Smooth muscle cell (in vitro differentiated cells): Measurements from ENCODE around the gene CCDC15. TPM values are rescaled to one million over a fixed set of nuclear protein-coding genes. Genes with fewer than 3 reads are reported as not detected.

Experiments
- DNase-seq: peaks from one replicate; lab custom pipeline; 2025; ENCODE audit not compliant: unreplicated experiment; lab: John Stamatoyannopoulos, UW
- H2AFZ ChIP-seq: fragments of 200-600 bp; sonication (generic); 2 replicates; pipeline ENCODE4 v1.6.0; 2016; ENCODE audit warnings: antibody characterized with exemption, low read depth, mild to moderate bottlenecking
- H3F3A ChIP-seq: fragments of 200-600 bp; sonication (generic); 2 replicates; pipeline ENCODE4 v1.6.0; 2017; ENCODE audit warnings: antibody characterized with exemption, low read depth
- H3K27ac ChIP-seq: fragments of 200-600 bp; sonication (generic); 2 replicates; pipeline ENCODE4 v1.5.1; 2016; ENCODE audit warnings: low read depth, mild to moderate bottlenecking
- H3K27me3 ChIP-seq: fragments of 200-600 bp; sonication (generic); 2 replicates; pipeline ENCODE4 v1.6.1; 2016; ENCODE audit warnings: low read depth, mild to moderate bottlenecking
- H3K36me3 ChIP-seq: fragments of 200-600 bp; sonication (generic); 2 replicates; pipeline ENCODE4 v1.5.1; 2016; ENCODE audit warnings: low read depth
- H3K4me1 ChIP-seq: fragments of 200-600 bp; sonication (generic); 2 replicates; pipeline ENCODE4 v1.5.1; 2016; ENCODE audit warnings: low read depth
- H3K4me2 ChIP-seq: fragments of 200-600 bp; sonication (generic); 2 replicates; pipeline ENCODE4 v1.6.0; 2016; ENCODE audit warnings: mild to moderate bottlenecking
- H3K4me3 ChIP-seq: fragments of 200-600 bp; sonication (generic); 2 replicates; pipeline ENCODE4 v1.5.1; 2016; ENCODE audit warnings: mild to moderate bottlenecking
- H3K79me2 ChIP-seq: fragments of 200-600 bp; sonication (generic); 2 replicates; pipeline ENCODE4 v1.6.0; 2016; ENCODE audit warnings: low read depth, mild to moderate bottlenecking
- H3K9ac ChIP-seq: fragments of 200-600 bp; sonication (generic); 2 replicates; pipeline ENCODE4 v1.6.0; 2016; ENCODE audit warnings: low read depth
- H3K9me3 ChIP-seq: fragments of 200-600 bp; sonication (generic); replicated peaks from 2 replicates; pipeline ENCODE4 v1.5.1; 2016; ENCODE audit warnings: low read depth
- H4K20me1 ChIP-seq: fragments of 200-600 bp; sonication (generic); 2 replicates; pipeline ENCODE4 v1.6.0; 2016; ENCODE audit warnings: low read depth
- WGBS: methylation state at CpG from one replicate; pipeline ENCODE4 v1.1.7; 2016; ENCODE audit warnings: low lambda C conversion rate; 5-methylcytosine and 5-hydroxymethylcytosine counted together
- polyA plus RNA-seq: library from polyadenylated mRNA; unstranded; fragments of >200 nt; fragmentation: Nextera tagmentation; extraction: Ambion mirVana; gene quantifications from 2 replicates; pipeline ENCODE4 v1.2.1, GENCODE V29; 2016
- total RNA-seq: library from RNA; depleted of rRNA; stranded (reverse); fragments of >200 nt; gene quantifications from 2 replicates; pipeline ENCODE4 v1.2.3, GENCODE V29; 2014
- TF ChIP-seq, protein P1 (sequence below): fragments of 200-600 bp; sonication (generic); IDR thresholded peaks from 2 replicates; pipeline ENCODE4 v1.5.1; 2017; ENCODE audit warnings: borderline replicate concordance, mild to moderate bottlenecking, antibody characterized with exemption; ENCODE audit not compliant: insufficient read depth, poor library complexity, severe bottlenecking

Gene CCDC15
- total and polyA plus RNA-seq, 2 experiments from 2014 or later: 1.9 to 4.0 TPM

DNA sequence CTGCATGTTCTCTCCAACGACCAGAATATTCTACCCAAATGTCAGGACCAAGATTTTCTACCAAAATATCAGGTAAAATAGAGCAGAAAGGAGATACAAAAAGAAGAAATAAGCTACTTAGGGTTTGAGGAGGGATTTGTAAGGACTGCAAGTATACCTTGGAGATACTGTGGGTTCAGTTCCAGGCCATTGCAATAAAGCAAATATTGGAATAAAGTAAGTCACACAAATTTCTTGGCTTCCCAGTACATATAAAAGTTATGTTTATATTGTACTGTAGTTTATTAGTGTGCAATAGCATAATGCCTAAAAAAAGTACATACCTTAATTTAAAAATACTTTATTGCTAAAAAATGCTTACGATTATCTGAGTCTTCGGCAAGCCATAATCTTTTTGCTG, 34.1 kb downstream of the CCDC15 start:
- no peak overlapping the region for H3K9ac ChIP-seq
- no peaks in the 10 kb centered on the region for H3K9me3 ChIP-seq
- H3K27me3 ChIP-seq: no peaks in the 10 kb centered on the region
- no peak overlapping the region for H3K4me3 ChIP-seq
- no peak for DNase-seq
- WGBS: 94% methylated on average over 3 of the region's 3 CpGs
- no peak overlapping the region for H3K27ac ChIP-seq
- H4K20me1 ChIP-seq: no peaks in the 10 kb centered on the region
- H3K36me3 ChIP-seq: no peaks in the 10 kb centered on the region
- no peaks in the 10 kb centered on the region for H3K4me1 ChIP-seq
- no peak overlapping the region for H2AFZ ChIP-seq
- no peaks in the 10 kb centered on the region for H3F3A ChIP-seq
- no peaks in the 10 kb centered on the region for H3K79me2 ChIP-seq
- TF ChIP-seq, protein P1, sequence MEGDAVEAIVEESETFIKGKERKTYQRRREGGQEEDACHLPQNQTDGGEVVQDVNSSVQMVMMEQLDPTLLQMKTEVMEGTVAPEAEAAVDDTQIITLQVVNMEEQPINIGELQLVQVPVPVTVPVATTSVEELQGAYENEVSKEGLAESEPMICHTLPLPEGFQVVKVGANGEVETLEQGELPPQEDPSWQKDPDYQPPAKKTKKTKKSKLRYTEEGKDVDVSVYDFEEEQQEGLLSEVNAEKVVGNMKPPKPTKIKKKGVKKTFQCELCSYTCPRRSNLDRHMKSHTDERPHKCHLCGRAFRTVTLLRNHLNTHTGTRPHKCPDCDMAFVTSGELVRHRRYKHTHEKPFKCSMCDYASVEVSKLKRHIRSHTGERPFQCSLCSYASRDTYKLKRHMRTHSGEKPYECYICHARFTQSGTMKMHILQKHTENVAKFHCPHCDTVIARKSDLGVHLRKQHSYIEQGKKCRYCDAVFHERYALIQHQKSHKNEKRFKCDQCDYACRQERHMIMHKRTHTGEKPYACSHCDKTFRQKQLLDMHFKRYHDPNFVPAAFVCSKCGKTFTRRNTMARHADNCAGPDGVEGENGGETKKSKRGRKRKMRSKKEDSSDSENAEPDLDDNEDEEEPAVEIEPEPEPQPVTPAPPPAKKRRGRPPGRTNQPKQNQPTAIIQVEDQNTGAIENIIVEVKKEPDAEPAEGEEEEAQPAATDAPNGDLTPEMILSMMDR: no peak
- H3K4me2 ChIP-seq: no peak overlapping the region

DNA sequence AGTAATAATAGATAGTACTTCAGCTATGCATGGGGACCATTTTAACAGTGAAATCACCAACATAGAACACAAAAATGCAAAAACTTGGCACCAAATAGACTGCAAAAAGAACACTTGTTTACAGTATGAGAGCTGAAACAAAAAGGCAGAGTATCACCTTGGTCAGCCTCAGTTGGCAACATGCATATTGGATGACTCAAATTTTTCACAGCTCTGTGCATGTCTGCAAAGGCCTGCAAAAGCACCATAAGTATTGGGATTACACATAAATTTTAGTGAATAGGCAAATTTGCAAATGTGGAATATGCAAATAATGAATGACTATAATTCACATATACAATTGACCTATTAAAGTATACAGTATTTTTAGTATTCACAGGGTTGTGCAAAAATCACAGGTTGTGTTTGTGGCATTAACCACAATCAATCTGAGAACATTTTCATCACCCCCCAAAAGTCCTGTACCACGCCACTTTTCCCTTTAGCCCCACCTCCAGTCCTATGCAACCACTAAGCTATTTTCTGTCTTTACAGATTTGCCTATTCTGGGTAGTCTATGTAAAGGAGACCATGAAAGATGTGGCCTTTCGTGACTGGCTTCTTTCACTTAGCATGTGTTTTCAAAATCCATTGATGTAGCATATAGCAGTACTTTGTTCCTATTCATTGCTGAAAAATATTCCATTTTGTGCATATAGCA, 47.2 kb downstream of the CCDC15 start:
- Histone ChIP-seq H3K9ac (no peak overlapping the region), H3K4me2 (no peak overlapping the region), H3F3A (no peaks in the 10 kb centered on the region), H2AFZ (no peak overlapping the region), H3K79me2 (no peaks in the 10 kb centered on the region), H3K4me3 (no peak overlapping the region), H4K20me1 (no peaks in the 10 kb centered on the region), H3K9me3 (no peaks in the 10 kb centered on the region), H3K4me1 (no peaks in the 10 kb centered on the region), H3K36me3 (peaks cover 4% of the 10 kb centered on the region), H3K27ac (no peak overlapping the region), H3K27me3 (no peaks in the 10 kb centered on the region)
- TF ChIP-seq, protein P1: no peak
- WGBS: 96% methylated on average over 2 of the region's 2 CpGs
- no peak for DNase-seq

DNA sequence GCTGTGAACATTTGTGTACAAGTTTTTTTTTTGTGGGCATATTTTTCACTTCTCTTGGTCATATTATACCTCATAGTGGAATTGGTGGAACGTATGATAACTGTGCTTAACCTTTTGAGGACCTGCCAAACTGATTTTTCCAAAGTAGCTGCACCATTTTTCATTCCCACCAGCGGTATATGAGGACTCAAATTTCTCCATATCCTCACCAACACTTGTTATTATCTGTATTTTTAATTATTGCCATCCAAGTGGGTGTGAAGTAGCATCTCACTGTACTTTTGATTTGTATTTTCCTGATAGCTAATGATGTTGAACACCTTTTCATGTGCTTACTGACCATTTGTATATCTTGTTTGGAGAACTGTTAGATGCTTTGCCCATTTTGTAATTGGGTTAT, 47.8 kb downstream of the CCDC15 start:
- 88% methylated on average over 2 of the region's 2 CpGs for WGBS

More for the DNA sequence above, 47.8 kb downstream of the CCDC15 start:
- Histone ChIP-seq H3K4me1 (no peaks in the 10 kb centered on the region), H3K27ac (no peak overlapping the region), H2AFZ (no peak overlapping the region), H3K9me3 (no peaks in the 10 kb centered on the region), H3K9ac (no peak overlapping the region), H3K27me3 (no peaks in the 10 kb centered on the region), H3K79me2 (no peaks in the 10 kb centered on the region), H3K4me2 (no peak overlapping the region), H3K4me3 (no peak overlapping the region), H3K36me3 (peaks cover 4% of the 10 kb centered on the region), H4K20me1 (no peaks in the 10 kb centered on the region), H3F3A (no peaks in the 10 kb centered on the region)
- TF ChIP-seq, protein P1: no peak
- no peak for DNase-seq
